ENCODE data around the gene MARK2. TPM values are rescaled to one million over a fixed set of nuclear protein-coding genes. Genes with fewer than 3 reads are reported as not detected.

Gene MARK2
- total RNA-seq, 1 experiment from 2014 or later, result 39.8 TPM

DNA sequence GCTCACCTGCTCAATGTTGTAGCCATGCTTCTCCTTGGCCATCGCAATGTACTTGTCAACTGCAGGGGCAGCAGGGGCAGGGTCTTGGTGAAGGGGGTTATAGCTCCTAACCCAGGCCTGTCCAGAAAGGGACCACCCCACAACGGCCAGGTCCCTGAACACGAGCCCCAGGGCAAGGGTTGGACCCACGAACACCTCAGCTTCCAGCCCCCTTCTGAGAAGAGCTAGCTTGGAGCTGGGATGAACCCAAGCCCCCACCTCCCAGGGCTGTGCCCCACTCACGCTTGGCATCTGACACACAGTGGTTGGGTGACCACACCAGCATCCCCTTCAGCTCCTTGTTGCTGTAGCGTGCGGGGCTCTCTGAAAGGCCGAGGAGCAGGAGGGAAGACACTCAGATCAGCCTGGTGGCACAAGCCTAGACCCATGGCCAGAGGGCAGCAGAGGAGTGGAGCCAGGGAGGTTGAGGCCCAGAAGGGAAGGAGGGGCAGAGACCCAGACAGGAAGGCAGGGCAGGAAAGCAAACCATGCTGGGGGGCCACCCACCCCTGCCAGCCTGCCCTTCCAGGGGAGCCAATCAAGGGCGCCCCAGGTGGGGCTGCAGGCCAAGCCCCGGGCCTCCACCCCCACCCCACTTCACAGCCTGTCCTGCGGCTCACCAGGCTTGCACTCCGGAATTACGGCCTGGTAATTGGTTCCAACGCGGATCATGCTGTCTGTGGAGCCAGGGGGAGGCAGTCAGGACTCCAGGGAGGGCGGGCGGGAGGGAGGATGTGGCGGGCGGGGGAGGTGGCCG, 76.2 kb downstream of the MARK2 start:
- no peaks in the 10 kb centered on the region; a peak in 1 of 4 replicates for H3K36me3 ChIP-seq (ENCODE audit: control insufficient read depth in 1 of 2, insufficient read depth in 2 of 2, low read length in 2 of 2)
- no peaks in the 10 kb centered on the region for H4K20me1 ChIP-seq (ENCODE audit: insufficient read depth)
- ATAC-seq (no peak), DNase-seq (ENCODE audit: low read depth, low spot score) (no peak)
- intact Hi-C loops (cut with micrococcal nuclease), result no loop called here
- ChIA-PET POLR2A (no interaction called here), CTCF (interaction anchor here (1.4 kb wide), 1 partner anchor 31 kb away, joined by 4 read pairs; no protein-coding TSS in a partner anchor), RAD21 (ENCODE audit: low non-redundant PET in 1 of 2, low total read pairs in 2 of 2, uncharacterized antibody in 2 of 2, unreplicated experiment in 2 of 2) (no interaction called here)
- no TSS peak for BruUV-seq (replicated peaks)
- H3K9me3 ChIP-seq (ENCODE audit: control insufficient read depth in 1 of 2, insufficient read depth in 1 of 2, low read depth in 1 of 2, low read length in 2 of 2), result no peaks in the 10 kb centered on the region
- no peaks in the 10 kb centered on the region for H3K27me3 ChIP-seq (ENCODE audit: insufficient read depth, low read length)
- no peak overlapping the region for H3K4me3 ChIP-seq (replicated peaks in 1 of 2; ENCODE audit: low read depth in 1 of 2, low read length in 2 of 2)
- H2AFZ ChIP-seq (ENCODE audit: low read depth, low read length, poor library complexity, severe bottlenecking), result no peak overlapping the region
- no peak overlapping the region; the same call in 1 of the 2 replicates for H3K4me2 ChIP-seq (ENCODE audit: low read length)
- H3K79me2 ChIP-seq (ENCODE audit: insufficient read depth, low read length), result no peaks in the 10 kb centered on the region
- TF ChIP-seq EZH2 (IDR thresholded peaks at IDR 0.05) (no peak), RAD21 (IDR thresholded peaks at IDR 0.05; ENCODE audit: low read depth) (no peak)
- H3K27ac ChIP-seq (ENCODE audit: low read depth, low read length), result no peak overlapping the region; the same call in 1 of the 2 replicates
- H3K9me2 ChIP-seq (ENCODE audit: insufficient read depth), result no peaks in the 10 kb centered on the region
- no peak overlapping the region for H3K9ac ChIP-seq (ENCODE audit: low read length)
- H3K4me1 ChIP-seq (ENCODE audit: control insufficient read depth in 1 of 2, insufficient read depth in 2 of 2, low read length in 2 of 2), result peaks cover 25 to 41% of the 10 kb centered on the region in 2 experiments

DNA sequence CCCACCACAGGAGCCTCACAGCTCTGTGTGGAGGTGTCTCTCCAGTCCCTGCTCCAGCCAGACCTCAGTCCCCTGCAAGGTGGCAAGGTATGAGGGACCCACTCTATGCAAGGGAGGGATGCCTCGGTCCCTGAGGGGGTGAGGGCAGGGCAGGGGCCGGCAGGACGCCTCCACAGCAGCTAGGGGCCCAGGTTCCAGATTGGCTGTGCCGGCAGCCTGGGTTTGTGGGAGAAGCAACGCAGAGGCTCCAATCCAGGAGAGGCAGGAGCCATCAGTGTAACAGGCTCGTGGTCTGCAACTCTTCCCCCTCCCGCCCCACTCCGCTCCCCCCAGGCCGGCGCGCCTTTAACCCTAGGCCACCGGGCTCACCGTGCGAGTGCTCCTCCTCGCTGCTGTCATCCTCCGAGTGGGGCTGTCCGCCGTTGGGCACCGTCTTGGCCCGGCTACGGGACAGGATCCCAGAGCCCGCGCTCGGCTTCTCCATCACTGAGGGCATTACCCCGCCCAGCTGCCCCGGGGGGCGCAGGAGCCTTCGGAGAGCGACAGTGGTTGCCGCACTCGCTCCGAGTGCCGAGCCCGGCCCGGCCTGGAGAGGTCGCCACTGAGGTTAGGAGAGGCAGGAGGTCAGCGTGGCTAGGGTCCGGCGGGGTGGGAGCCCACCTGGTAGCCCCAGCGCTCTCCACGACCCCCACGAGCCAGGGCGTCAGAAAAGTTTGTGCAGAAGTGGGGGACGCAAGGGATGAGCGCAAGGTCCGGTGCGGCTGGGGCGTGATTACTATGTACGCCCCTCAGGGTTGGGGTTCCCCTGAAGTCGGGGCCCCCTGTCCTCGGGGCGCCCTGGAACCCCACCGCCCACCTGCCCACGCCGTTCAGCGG, 77.3 kb downstream of the MARK2 start:
- peak overlapping the region; percentile 98; the same call in 1 of the 2 replicates for H3K27ac ChIP-seq (ENCODE audit: low read depth, low read length)
- TF ChIP-seq CBX3 (IDR thresholded peaks at IDR 0.05; ENCODE audit: low read depth) (no peak), POLR2A (IDR thresholded peaks at IDR 0.05; ENCODE audit: borderline replicate concordance, extremely low read depth, insufficient read depth, insufficient read length) (no peak), ZBTB33 (IDR thresholded peaks at IDR 0.05; ENCODE audit: extremely low read depth, insufficient replicate concordance, low read length) (no peak), CTCF (IDR thresholded peaks at IDR 0.05 in 2 of 3, conservative IDR thresholded peaks at IDR 0.05 in 1 of 3; ENCODE audit: borderline replicate concordance in 1 of 3, insufficient read depth in 1 of 3, low read depth in 2 of 3, low read length in 2 of 3) (peak in 2 of 3 experiments; percentile 57 to 60; a peak in 4 of 6 replicates)
- no peaks in the 10 kb centered on the region for H4K20me1 ChIP-seq (ENCODE audit: insufficient read depth)
- POLR2A ChIA-PET, result interaction anchor here (0.7 to 1.4 kb wide), 4 partner anchors 21 to 363 kb away, joined by 3 to 5 read pairs (median 4); no protein-coding TSS in a partner anchor
- H3K9me2 ChIP-seq (ENCODE audit: insufficient read depth), result no peaks in the 10 kb centered on the region
- BruUV-seq (replicated peaks), result TSS peak; percentile 22
- RAD21 ChIA-PET (ENCODE audit: low non-redundant PET in 1 of 2, low total read pairs in 2 of 2, uncharacterized antibody in 2 of 2, unreplicated experiment in 2 of 2), result interaction anchor here (0.6 to 0.7 kb wide), 3 partner anchors 18 to 226 kb away, joined by 3 to 6 read pairs (median 4); no protein-coding TSS in a partner anchor
- peaks cover 30 to 52% of the 10 kb centered on the region in 2 experiments for H3K4me1 ChIP-seq (ENCODE audit: control insufficient read depth in 1 of 2, insufficient read depth in 2 of 2, low read length in 2 of 2)
- no peak overlapping the region for H2AFZ ChIP-seq (ENCODE audit: low read depth, low read length, poor library complexity, severe bottlenecking)
- no peaks in the 10 kb centered on the region for H3K9me3 ChIP-seq (ENCODE audit: control insufficient read depth in 1 of 2, insufficient read depth in 1 of 2, low read depth in 1 of 2, low read length in 2 of 2)
- no peaks in the 10 kb centered on the region; a peak in 1 of 4 replicates for H3K36me3 ChIP-seq (ENCODE audit: control insufficient read depth in 1 of 2, insufficient read depth in 2 of 2, low read length in 2 of 2)
- peak overlapping the region; percentile 55 to 64 for H3K4me3 ChIP-seq (replicated peaks in 1 of 2; ENCODE audit: low read depth in 1 of 2, low read length in 2 of 2)
- H3K79me2 ChIP-seq (ENCODE audit: insufficient read depth, low read length), result no peaks in the 10 kb centered on the region
- intact Hi-C loops (cut with micrococcal nuclease), result loop anchor here (2.0 kb wide), 1 partner anchor 59 kb away; the partner anchor contains the start of gene COX8A
- peak overlapping the region; percentile 67 for H3K9ac ChIP-seq (ENCODE audit: low read length)
- peak; percentile 28 for ATAC-seq
- no peak for DNase-seq (ENCODE audit: low read depth, low spot score)
- CTCF ChIA-PET, result interaction anchor here (0.7 to 2.7 kb wide), 3 partner anchors 18 to 30 kb away, joined by 4 to 24 read pairs (median 4); no protein-coding TSS in a partner anchor
- H3K27me3 ChIP-seq (ENCODE audit: insufficient read depth, low read length), result no peaks in the 10 kb centered on the region
- peak overlapping the region; percentile 94 for H3K4me2 ChIP-seq (ENCODE audit: low read length)
